SU-DHL-6 (cell line): Measurements from ENCODE around the gene COL4A1.

Source experiments
- H2AFZ ChIP-seq: fragments of 200-600 bp; sonication (generic); 2 replicates; pipeline ENCODE4 v1.6.1; 2014; ENCODE audit warnings: low read depth, mild to moderate bottlenecking, moderate library complexity, mixed read lengths, antibody characterized with exemption, low read length; ENCODE audit not compliant: severe bottlenecking
- H3F3A ChIP-seq: fragments of 200-600 bp; shearing (Covaris generic); 2 replicates; pipeline ENCODE4 v1.6.0; 2016; ENCODE audit warnings: antibody characterized with exemption, mild to moderate bottlenecking; ENCODE audit not compliant: insufficient read depth
- H3K27ac ChIP-seq: fragments of 200-600 bp; sonication (generic); 2 replicates; pipeline ENCODE4 v1.5.1; 2016; ENCODE audit warnings: low read depth, mild to moderate bottlenecking, low read length, moderate library complexity, mixed read lengths
- H3K27me3 ChIP-seq: fragments of 200-600 bp; sonication (generic), shearing (Covaris generic); 2 replicates; pipeline ENCODE4 v1.6.0; 2014; ENCODE audit warnings: mild to moderate bottlenecking, low read length
- H3K36me3 ChIP-seq: fragments of 200-600 bp; sonication (generic); 2 replicates; pipeline ENCODE4 v1.6.1; 2014; ENCODE audit warnings: mild to moderate bottlenecking, low read length, mixed read lengths
- H3K4me2 ChIP-seq: fragments of 300-600, 200-600 bp; shearing (Covaris generic), sonication (generic); 2 replicates; pipeline ENCODE4 v1.6.0; 2014; ENCODE audit warnings: low read length, low read depth, mild to moderate bottlenecking; ENCODE audit not compliant: poor library complexity, severe bottlenecking
- H3K4me3 ChIP-seq: fragments of 200-600 bp; sonication (generic); 2 replicates; pipeline ENCODE4 v1.5.1; 2014; ENCODE audit warnings: antibody characterized with exemption, low read length, mild to moderate bottlenecking, mixed read lengths; ENCODE audit not compliant: insufficient read depth, poor library complexity, severe bottlenecking
- H3K79me2 ChIP-seq: fragments of 200-600 bp; sonication (generic); 2 replicates; pipeline ENCODE4 v1.6.1; 2014; ENCODE audit warnings: mild to moderate bottlenecking, low read length, moderate library complexity; ENCODE audit not compliant: insufficient read depth
- H3K9ac ChIP-seq: fragments of 200-600 bp; sonication (generic); 2 replicates; pipeline ENCODE4 v1.7.0; 2014; ENCODE audit warnings: mild to moderate bottlenecking, low read length
- H3K9me2 ChIP-seq: fragments of 200-600 bp; sonication (generic); replicated peaks from 2 replicates; pipeline ENCODE4 v1.6.1; 2014; ENCODE audit warnings: low read length; ENCODE audit not compliant: insufficient read depth
- H3K9me3 ChIP-seq: fragments of 200-600 bp; sonication (generic); 2 replicates; pipeline ENCODE4 v1.6.1; 2014; ENCODE audit warnings: low read length, mixed read lengths; ENCODE audit not compliant: insufficient read depth
- H4K20me1 ChIP-seq: fragments of 200-600 bp; sonication (generic); 2 replicates; pipeline ENCODE4 v1.6.1; 2014; ENCODE audit warnings: low read depth, mild to moderate bottlenecking, antibody characterized with exemption, low read length, moderate library complexity, mixed read lengths
- EZH2phosphoT487 ChIP-seq: fragments of 200-600 bp; sonication (generic), shearing (Covaris generic); conservative IDR thresholded peaks from 2 replicates; pipeline ENCODE4 v1.6.1; 2018; ENCODE audit warnings: mild to moderate bottlenecking, antibody characterized with exemption, low read length, moderate library complexity, mixed read lengths
- TF ChIP-seq, protein P1 (sequence below): fragments of 200-600 bp; sonication (generic); IDR thresholded peaks from one replicate; pipeline ENCODE4 v1.5.1; 2017; ENCODE audit warnings: antibody characterized with exemption, mild to moderate bottlenecking, low read length, moderate library complexity; ENCODE audit not compliant: insufficient read depth, poor library complexity, severe bottlenecking

COL4A1 gene

DNA sequence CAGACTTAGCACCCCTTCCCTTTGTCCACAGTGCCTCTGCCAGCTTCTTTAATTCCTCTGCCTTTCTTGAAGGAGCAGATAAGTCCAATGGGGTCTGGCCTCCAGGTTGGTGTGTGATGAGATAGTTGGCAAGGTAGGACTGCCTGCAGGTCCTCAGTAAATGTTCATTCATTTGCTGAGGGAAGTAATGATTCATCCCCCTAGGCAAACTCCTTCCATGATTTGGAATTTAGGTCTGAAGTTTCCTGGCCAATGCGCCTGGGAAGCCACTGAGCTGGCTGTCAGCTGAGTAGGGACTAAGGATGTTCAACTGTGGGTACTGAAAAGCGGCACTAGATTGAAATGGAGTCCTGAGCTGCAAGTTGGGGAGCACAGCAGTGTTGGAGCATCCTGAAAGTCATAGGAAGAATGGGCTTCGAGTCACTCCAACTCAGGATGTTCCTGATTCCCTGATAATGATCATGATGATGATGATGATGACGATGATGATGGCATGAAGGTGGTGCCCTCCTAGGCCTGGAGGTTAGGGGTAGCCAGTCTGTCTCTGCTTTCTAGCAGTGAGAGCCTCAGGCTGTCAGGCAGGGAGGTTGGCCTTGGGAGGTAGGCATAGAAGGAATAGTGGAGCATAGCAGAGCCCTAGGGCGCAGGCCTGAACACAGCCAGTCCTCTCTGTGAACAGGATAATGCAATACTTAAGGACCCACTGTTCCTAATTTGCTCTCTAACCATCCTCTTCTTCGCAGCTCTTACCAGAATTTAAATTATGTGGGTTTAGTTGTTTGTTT, 44.9 kb upstream of the COL4A1 start:
- no peaks in the 10 kb centered on the region for H3K9me3 ChIP-seq
- no peaks in the 10 kb centered on the region for H3F3A ChIP-seq
- no peaks in the 10 kb centered on the region for H3K36me3 ChIP-seq
- H4K20me1 ChIP-seq, result no peaks in the 10 kb centered on the region
- no peaks in the 10 kb centered on the region for H3K9me2 ChIP-seq
- no peak overlapping the region for H3K4me2 ChIP-seq
- no peaks in the 10 kb centered on the region for H3K27me3 ChIP-seq
- H3K9ac ChIP-seq, result no peak overlapping the region
- H3K27ac ChIP-seq, result no peak overlapping the region
- TF ChIP-seq, protein P1, sequence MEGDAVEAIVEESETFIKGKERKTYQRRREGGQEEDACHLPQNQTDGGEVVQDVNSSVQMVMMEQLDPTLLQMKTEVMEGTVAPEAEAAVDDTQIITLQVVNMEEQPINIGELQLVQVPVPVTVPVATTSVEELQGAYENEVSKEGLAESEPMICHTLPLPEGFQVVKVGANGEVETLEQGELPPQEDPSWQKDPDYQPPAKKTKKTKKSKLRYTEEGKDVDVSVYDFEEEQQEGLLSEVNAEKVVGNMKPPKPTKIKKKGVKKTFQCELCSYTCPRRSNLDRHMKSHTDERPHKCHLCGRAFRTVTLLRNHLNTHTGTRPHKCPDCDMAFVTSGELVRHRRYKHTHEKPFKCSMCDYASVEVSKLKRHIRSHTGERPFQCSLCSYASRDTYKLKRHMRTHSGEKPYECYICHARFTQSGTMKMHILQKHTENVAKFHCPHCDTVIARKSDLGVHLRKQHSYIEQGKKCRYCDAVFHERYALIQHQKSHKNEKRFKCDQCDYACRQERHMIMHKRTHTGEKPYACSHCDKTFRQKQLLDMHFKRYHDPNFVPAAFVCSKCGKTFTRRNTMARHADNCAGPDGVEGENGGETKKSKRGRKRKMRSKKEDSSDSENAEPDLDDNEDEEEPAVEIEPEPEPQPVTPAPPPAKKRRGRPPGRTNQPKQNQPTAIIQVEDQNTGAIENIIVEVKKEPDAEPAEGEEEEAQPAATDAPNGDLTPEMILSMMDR, result no peak
- TF ChIP-seq EZH2phosphoT487, result no peak
- no peak overlapping the region for H2AFZ ChIP-seq
- H3K4me3 ChIP-seq, result no peak overlapping the region
- no peaks in the 10 kb centered on the region for H3K79me2 ChIP-seq

GRCh38 chr13:110350509-110350908, 43.6 kb upstream of the COL4A1 start:
- no peaks in the 10 kb centered on the region for H3K79me2 ChIP-seq
- H3F3A ChIP-seq, result no peaks in the 10 kb centered on the region
- H3K27ac ChIP-seq, result no peak overlapping the region
- no peak overlapping the region for H3K9ac ChIP-seq
- H4K20me1 ChIP-seq, result no peaks in the 10 kb centered on the region
- H3K27me3 ChIP-seq, result no peaks in the 10 kb centered on the region
- no peak overlapping the region for H3K4me2 ChIP-seq
- no peak overlapping the region for H2AFZ ChIP-seq
- TF ChIP-seq, protein P1, result no peak
- no peak for TF ChIP-seq EZH2phosphoT487
- no peaks in the 10 kb centered on the region for H3K9me2 ChIP-seq
- H3K9me3 ChIP-seq, result no peaks in the 10 kb centered on the region
- no peak overlapping the region for H3K4me3 ChIP-seq
- H3K36me3 ChIP-seq, result no peaks in the 10 kb centered on the region

GRCh38 chr13:110350049-110350448, 43.1 kb upstream of the COL4A1 start:
- Histone ChIP-seq H2AFZ (no peak overlapping the region), H3K4me3 (no peak overlapping the region), H3F3A (no peaks in the 10 kb centered on the region), H3K4me2 (no peak overlapping the region), H3K9me2 (no peaks in the 10 kb centered on the region), H3K27me3 (no peaks in the 10 kb centered on the region), H3K79me2 (no peaks in the 10 kb centered on the region), H3K36me3 (no peaks in the 10 kb centered on the region), H3K9me3 (no peaks in the 10 kb centered on the region), H3K9ac (no peak overlapping the region), H3K27ac (no peak overlapping the region), H4K20me1 (no peaks in the 10 kb centered on the region)
- TF ChIP-seq, protein P1, result no peak
- TF ChIP-seq EZH2phosphoT487, result no peak
